ENCODE data around the gene RNF141. TPM values are rescaled to one million over a fixed set of nuclear protein-coding genes. Genes with fewer than 3 reads are reported as not detected.

The RNF141 gene
- total RNA-seq, 1 donor from 2014 or later, result 10.9 TPM

DNA sequence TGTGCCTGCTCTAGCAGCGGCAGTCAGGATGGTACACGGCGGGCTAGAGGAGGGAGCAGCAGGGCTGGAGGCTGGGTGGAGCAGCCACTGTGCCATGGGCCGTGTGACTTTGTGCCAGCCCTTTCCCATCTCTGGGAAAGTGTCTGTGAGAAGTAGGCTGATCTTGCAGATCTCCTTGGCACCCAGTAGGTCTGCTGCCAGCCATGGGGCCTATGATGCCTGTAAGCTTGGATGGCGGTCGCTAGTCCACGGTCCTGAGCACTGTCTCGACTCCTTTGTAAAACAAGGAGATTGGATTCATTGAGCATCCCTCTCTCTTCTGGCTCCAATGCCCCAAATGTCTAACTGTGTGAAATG lies 63.3 kb downstream of the RNF141 start:
- no peak for DNase-seq (ENCODE audit: low spot score in 2 of 2)
- H3K4me1 ChIP-seq, result no peaks in the 10 kb centered on the region
- TF ChIP-seq CTCF (IDR thresholded peaks at IDR 0.05), result no peak
- H3K9me3 ChIP-seq, result no peaks in the 10 kb centered on the region
- no peak overlapping the region for H3K27ac ChIP-seq
- no peak overlapping the region for H3K4me3 ChIP-seq
- no peaks in the 10 kb centered on the region for H3K36me3 ChIP-seq
- no peaks in the 10 kb centered on the region for H3K27me3 ChIP-seq
- intact Hi-C loops (cut with DNase I), result no loop called here

GRCh38 chr11:10476927-10477689 lies 63.9 kb downstream of the RNF141 start:
- Histone ChIP-seq H3K36me3 (no peaks in the 10 kb centered on the region), H3K4me3 (no peak overlapping the region), H3K9me3 (no peaks in the 10 kb centered on the region), H3K27ac (no peak overlapping the region), H3K27me3 (no peaks in the 10 kb centered on the region), H3K4me1 (no peaks in the 10 kb centered on the region)
- TF ChIP-seq CTCF (IDR thresholded peaks at IDR 0.05), result no peak
- no peak for DNase-seq (ENCODE audit: low spot score in 2 of 2)
- intact Hi-C loops (cut with DNase I), result no loop called here

- TF ChIP-seq CTCF (IDR thresholded peaks at IDR 0.05), result no peak
- no peaks in the 10 kb centered on the region for H3K27me3 ChIP-seq
- no peaks in the 10 kb centered on the region for H3K9me3 ChIP-seq
- intact Hi-C loops (cut with DNase I), result no loop called here
- H3K36me3 ChIP-seq, result no peaks in the 10 kb centered on the region
- no peaks in the 10 kb centered on the region for H3K4me1 ChIP-seq
- H3K27ac ChIP-seq, result no peak overlapping the region
- DNase-seq (ENCODE audit: low spot score in 2 of 2), result no peak
- H3K4me3 ChIP-seq, result no peak overlapping the region
Measured at GRCh38 chr11:10476342-10476741, 64.6 kb downstream of the RNF141 start.

DNA sequence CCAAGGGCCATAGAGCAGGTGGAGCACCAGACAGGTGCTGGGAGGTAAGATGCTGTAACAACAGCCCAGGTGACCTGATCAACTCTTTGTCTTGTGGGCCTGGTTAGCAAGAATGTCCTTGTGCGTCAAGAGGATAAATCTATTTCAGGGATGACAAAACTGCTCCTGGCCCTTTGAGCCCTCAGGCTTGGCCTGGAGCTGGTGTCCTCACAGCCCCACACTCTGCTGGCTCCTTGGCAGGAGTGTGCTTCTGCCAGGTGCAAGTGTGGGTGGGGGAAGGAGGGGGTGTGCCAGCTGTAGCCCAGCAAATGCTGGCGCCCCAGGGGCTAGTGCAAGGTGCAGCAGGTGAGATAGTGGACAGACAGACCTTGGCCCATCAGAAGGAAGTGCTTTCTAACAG lies 66.4 kb downstream of the RNF141 start:
- H3K27me3 ChIP-seq, result no peaks in the 10 kb centered on the region
- no peak overlapping the region for H3K4me3 ChIP-seq
- H3K27ac ChIP-seq, result no peak overlapping the region
- no peaks in the 10 kb centered on the region for H3K36me3 ChIP-seq
- DNase-seq (ENCODE audit: low spot score in 2 of 2), result no peak
- no peaks in the 10 kb centered on the region for H3K4me1 ChIP-seq
- no peak for TF ChIP-seq CTCF (IDR thresholded peaks at IDR 0.05)
- intact Hi-C loops (cut with DNase I), result no loop called here
- H3K9me3 ChIP-seq, result no peaks in the 10 kb centered on the region

DNA sequence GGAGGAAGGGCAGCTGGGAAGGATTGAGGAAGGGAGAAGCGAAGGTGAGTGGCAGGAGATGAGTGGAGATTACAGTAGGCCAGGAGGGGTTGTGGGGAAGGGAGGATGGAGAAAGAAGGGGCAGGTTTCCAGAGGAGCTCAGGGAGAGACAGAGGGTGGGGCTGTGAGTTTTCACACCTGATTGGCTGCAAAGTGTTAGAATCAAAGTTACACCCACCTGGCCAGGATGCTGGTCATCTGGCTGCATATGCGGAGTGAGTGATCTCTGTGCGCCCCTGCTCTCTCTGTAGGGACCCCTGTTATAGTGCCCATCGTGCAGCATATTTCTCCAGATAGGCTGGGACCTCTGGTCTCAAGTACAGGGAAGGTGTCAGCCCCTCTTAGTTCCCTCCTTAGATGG lies 67.6 kb downstream of the RNF141 start:
- Histone ChIP-seq H3K4me1 (no peaks in the 10 kb centered on the region), H3K4me3 (no peak overlapping the region), H3K36me3 (no peaks in the 10 kb centered on the region), H3K9me3 (no peaks in the 10 kb centered on the region), H3K27ac (no peak overlapping the region), H3K27me3 (no peaks in the 10 kb centered on the region)
- no peak for DNase-seq (ENCODE audit: low spot score in 2 of 2)
- TF ChIP-seq CTCF (IDR thresholded peaks at IDR 0.05), result no peak
- intact Hi-C loops (cut with DNase I), result no loop called here

All from ascending aorta (tissue), 2 donors.